Measurements from ENCODE around the gene PIGT. TPM values are rescaled to one million over a fixed set of nuclear protein-coding genes. Genes with fewer than 3 reads are reported as not detected.

PIGT gene
- total and polyA plus RNA-seq, 2 of the 13 experiments (the other 11 are each of a cell fraction or from before 2014, with no cell fraction given) = 65.9 to 74.1 TPM

DNA sequence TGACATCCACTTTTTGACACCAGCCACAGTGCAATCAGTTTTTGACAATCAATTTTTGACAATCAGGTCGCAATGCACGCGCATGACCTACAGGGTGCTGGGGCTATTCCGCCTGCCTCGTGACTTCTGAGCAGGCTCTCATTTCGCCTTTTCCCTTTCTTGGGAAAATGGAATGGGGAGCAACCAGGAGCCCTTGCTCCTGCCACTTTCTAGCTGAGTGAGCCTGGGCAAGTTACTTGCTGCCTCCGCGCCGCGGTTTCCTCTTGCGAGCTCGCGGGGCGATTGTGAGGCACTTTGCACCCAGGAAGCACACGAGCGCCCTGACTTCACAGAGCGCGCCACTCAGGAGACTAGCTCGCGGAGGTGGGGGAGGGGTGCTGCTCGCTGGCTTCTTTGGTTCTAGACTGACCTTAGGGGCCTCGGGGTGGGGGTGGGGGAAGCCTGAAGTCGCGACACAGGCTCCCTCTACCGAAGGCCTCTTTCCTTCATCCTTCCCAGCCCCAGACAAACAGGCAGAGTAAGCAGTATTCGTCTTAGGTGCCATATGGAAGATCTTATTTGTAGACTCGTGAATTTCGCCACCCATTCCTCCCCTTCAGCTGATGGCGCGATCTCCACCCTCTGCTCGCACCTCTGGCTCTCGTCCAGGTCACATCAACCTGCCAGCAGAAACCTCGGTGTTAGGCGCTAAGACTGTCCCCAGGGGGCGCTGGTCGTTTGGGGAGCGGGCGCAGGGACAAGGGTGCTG, 42.4 kb upstream of the PIGT start (continued):
- TF ChIP-seq ZNF512B (CRISPR knock-in tag; IDR thresholded peaks at IDR 0.05; ENCODE audit: borderline replicate concordance) = no peak
- TF ChIP-seq, protein P1, sequence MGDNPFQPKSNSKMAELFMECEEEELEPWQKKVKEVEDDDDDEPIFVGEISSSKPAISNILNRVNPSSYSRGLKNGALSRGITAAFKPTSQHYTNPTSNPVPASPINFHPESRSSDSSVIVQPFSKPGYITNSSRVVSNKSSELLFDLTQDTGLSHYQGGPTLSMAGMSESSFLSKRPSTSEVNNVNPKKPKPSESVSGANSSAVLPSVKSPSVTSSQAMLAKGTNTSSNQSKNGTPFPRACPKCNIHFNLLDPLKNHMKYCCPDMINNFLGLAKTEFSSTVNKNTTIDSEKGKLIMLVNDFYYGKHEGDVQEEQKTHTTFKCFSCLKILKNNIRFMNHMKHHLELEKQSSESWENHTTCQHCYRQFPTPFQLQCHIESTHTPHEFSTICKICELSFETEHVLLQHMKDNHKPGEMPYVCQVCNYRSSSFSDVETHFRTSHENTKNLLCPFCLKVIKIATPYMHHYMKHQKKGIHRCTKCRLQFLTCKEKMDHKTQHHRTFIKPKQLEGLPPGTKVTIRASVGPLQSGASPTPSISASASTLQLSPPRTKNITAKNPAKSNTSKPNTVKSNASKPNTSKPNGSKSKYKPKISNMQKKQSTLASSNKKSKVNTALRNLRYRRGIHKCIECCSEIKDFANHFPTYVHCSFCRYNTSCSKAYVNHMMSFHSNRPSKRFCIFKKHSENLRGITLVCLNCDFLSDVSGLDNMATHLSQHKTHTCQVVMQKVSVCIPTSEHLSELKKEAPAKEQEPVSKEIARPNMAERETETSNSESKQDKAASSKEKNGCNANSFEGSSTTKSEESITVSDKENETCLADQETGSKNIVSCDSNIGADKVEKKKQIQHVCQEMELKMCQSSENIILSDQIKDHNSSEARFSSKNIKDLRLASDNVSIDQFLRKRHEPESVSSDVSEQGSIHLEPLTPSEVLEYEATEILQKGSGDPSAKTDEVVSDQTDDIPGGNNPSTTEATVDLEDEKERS (CRISPR knock-in tag; IDR thresholded peaks at IDR 0.05) = 0 out of 2 replicates have a peak, but pooled peaks have one; percentile 47
- peak; percentile 39; the same call in 1 of the 2 replicates for TF ChIP-seq ZNF792 (CRISPR knock-in tag; IDR thresholded peaks at IDR 0.05)

DNA sequence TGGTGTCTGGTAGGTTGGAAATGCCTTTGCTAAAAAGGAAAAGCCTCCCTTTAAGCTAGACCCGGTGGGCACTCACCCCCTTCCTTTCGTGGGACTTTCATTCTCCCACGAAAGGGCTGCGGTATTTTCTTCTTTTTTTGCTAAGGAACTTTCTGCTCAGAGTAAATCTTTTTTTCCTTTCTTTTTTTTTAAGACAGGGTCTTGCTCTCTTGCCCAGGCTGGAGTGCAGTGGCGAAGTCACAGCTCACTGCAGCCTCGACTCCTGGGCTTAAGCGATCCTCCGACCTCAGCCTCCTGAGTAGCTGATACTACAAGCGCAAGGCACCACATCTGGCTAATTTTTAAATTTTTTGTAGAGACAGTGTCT, 41.9 kb upstream of the PIGT start:
- Histone ChIP-seq H3K4me3 (replicated peaks in 1 of 3; ENCODE audit: insufficient read depth in 1 of 3, low read depth in 2 of 3, low read length in 3 of 3) (peak overlapping the region in 1 of 3 experiments; percentile 29; a peak in 1 of 6 replicates), H3K27me3 (ENCODE audit: control insufficient read depth in 1 of 2, insufficient read depth in 2 of 2, low read length in 2 of 2) (no peaks in the 10 kb centered on the region), H4K20me1 (ENCODE audit: insufficient read depth, low read length) (no peaks in the 10 kb centered on the region), H3K36me3 (replicated peaks in 1 of 2; ENCODE audit: control insufficient read depth in 1 of 2, insufficient read depth in 2 of 2, low read length in 2 of 2) (no peaks in the 10 kb centered on the region; a peak in 1 of 5 replicates), H2AFZ (ENCODE audit: low read length) (no peak overlapping the region), H3K9ac (ENCODE audit: insufficient read depth, low read depth, low read length) (no peak overlapping the region), H3K27ac (ENCODE audit: extremely low read length, insufficient read depth, low read length) (no peak overlapping the region), H3K4me2 (ENCODE audit: low read depth, low read length) (peak overlapping the region; percentile 69), H3K4me1 (ENCODE audit: insufficient read depth, low read length) (peaks cover 19% of the 10 kb centered on the region), H3K9me3 (ENCODE audit: low read length) (no peaks in the 10 kb centered on the region), H3K79me2 (ENCODE audit: insufficient read depth, low read length) (no peaks in the 10 kb centered on the region)
- ChIA-PET CTCF (ENCODE audit: low intra/inter-chr PET ratio, low total read pairs) (interaction anchor here (1.1 to 1.9 kb wide), 5 partner anchors 12 to 397 kb away, joined by 4 to 32 read pairs (median 6); no protein-coding TSS in a partner anchor), POLR2A (interaction anchor here (0.7 to 29.5 kb wide), 8 partner anchors 10 to 397 kb away, joined by 3 to 1422 read pairs (median 11); partner anchors contain the start of genes PIGT, SDC4 and SYS1)
- intact Hi-C loops (cut with micrococcal nuclease; ENCODE audit: unreplicated experiment) = loop anchor here (1.0 to 2.0 kb wide), 2 partner anchors 43 to 63 kb away; partner anchors contain the start of gene PIGT
- no peak for FAIRE-seq
- WGBS (ENCODE audit: low lambda C conversion rate) = 82% methylated on average over 9 of the region's 9 CpGs
- in situ Hi-C loops (cut with HindIII; ENCODE audit: extremely low pct_ligation_motif_present, low pct_unique_long_range_greater_than_20kb) = loop anchor here (5.0 kb wide), 1 partner anchor 63 kb away; no protein-coding TSS in a partner anchor
- DNase-seq (ENCODE audit: low spot score) = no peak
- no peak for ATAC-seq
- no TSS peak for BruUV-seq (replicated peaks)
- no peak for TF ChIP-seq ZC3H4 (CRISPR knock-in tag; IDR thresholded peaks at IDR 0.05; ENCODE audit: borderline replicate concordance)
- 0 out of 2 replicates have a peak, but pooled peaks have one; percentile 28 for TF ChIP-seq ZNF333 (CRISPR knock-in tag; IDR thresholded peaks at IDR 0.05; ENCODE audit: borderline replicate concordance)
- TF ChIP-seq PHB2 (IDR thresholded peaks at IDR 0.05; ENCODE audit: partially characterized antibody) = no peak
- TF ChIP-seq ZNF558 (CRISPR knock-in tag; IDR thresholded peaks at IDR 0.05; ENCODE audit: borderline replicate concordance) = no peak
- peak; percentile 0; the same call in 1 of the 2 replicates for TF ChIP-seq KDM5B (CRISPR knock-in tag; IDR thresholded peaks at IDR 0.05; ENCODE audit: borderline replicate concordance)
- TF ChIP-seq SMC3 (IDR thresholded peaks at IDR 0.05; ENCODE audit: low read length) = no peak
- 0 out of 2 replicates have a peak, but pooled peaks have one; percentile 6 for TF ChIP-seq ZMYM3 (CRISPR knock-in tag; IDR thresholded peaks at IDR 0.05)
- no peak for TF ChIP-seq RAD51 (IDR thresholded peaks at IDR 0.05; ENCODE audit: borderline replicate concordance)
- 0 out of 2 replicates have a peak, but pooled peaks have one; percentile 19 for TF ChIP-seq ZNF44 (CRISPR knock-in tag; IDR thresholded peaks at IDR 0.05)
- TF ChIP-seq ZNF460 (CRISPR knock-in tag; IDR thresholded peaks at IDR 0.05; ENCODE audit: borderline replicate concordance) = no peak
- TF ChIP-seq, protein P2, sequence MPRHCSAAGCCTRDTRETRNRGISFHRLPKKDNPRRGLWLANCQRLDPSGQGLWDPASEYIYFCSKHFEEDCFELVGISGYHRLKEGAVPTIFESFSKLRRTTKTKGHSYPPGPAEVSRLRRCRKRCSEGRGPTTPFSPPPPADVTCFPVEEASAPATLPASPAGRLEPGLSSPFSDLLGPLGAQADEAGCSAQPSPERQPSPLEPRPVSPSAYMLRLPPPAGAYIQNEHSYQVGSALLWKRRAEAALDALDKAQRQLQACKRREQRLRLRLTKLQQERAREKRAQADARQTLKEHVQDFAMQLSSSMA (CRISPR knock-in tag; IDR thresholded peaks at IDR 0.05) = 0 out of 2 replicates have a peak, but pooled peaks have one; percentile 7

Measured in HepG2 (cell line).